CD4-positive, alpha-beta T cell treated with Interleukin-2 at 100 ng/mL for 4 hours (primary cell): ENCODE measurements around the gene PKD2L1.
"Not testable (repeated sequence)": the region's sequence is repeated elsewhere in the genome, so short reads cannot be mapped to it uniquely, and the experiment has no call there.

ENCODE experiments used
- DNase-seq: peaks from one replicate; pipeline ENCODE4 v3.0.0-alpha.2; 2020; ENCODE audit warnings: low spot score

The PKD2L1 gene

GRCh38 chr10:100330079-100330478 is at the start of gene PKD2L1:
Gene PKD2L1, minus strand, starts transcription at chr10:100330228. Its CDS starts 125 bp downstream, at chr10:100330103.
- no peak for DNase-seq

GRCh38 chr10:100377830-100378229 is 47.8 kb upstream of the PKD2L1 start:
- no peak for DNase-seq

GRCh38 chr10:100376656-100377055 is 46.6 kb upstream of the PKD2L1 start:
- DNase-seq, result not testable (repeated sequence)

- DNase-seq, result not testable (repeated sequence)
Observed at GRCh38 chr10:100374677-100375353, 44.8 kb upstream of the PKD2L1 start.

- DNase-seq, result no peak
Observed at GRCh38 chr10:100374200-100374655, 44.2 kb upstream of the PKD2L1 start.

- peak; percentile 84 for DNase-seq
Observed at GRCh38 chr10:100373298-100374199, 43.5 kb upstream of the PKD2L1 start.

GRCh38 chr10:100372415-100373297 is 42.6 kb upstream of the PKD2L1 start:
- no peak for DNase-seq

GRCh38 chr10:100371482-100372027 is 41.5 kb upstream of the PKD2L1 start:
- no peak for DNase-seq

- DNase-seq, result peak; percentile 62
Observed at GRCh38 chr10:100370714-100371481, 40.9 kb upstream of the PKD2L1 start.

- DNase-seq, result no peak
Observed at GRCh38 chr10:100368721-100369120, 38.7 kb upstream of the PKD2L1 start.

- no peak for DNase-seq
Observed at GRCh38 chr10:100364735-100365391, 34.8 kb upstream of the PKD2L1 start.

- no peak for DNase-seq
Observed at GRCh38 chr10:100364175-100364574, 34.1 kb upstream of the PKD2L1 start.

- DNase-seq, result no peak
Observed at GRCh38 chr10:100362570-100363496, 32.8 kb upstream of the PKD2L1 start.

- no peak for DNase-seq
Observed at GRCh38 chr10:100360234-100360633, 30.2 kb upstream of the PKD2L1 start.

GRCh38 chr10:100359529-100360150 is 29.6 kb upstream of the PKD2L1 start:
- DNase-seq, result no peak

GRCh38 chr10:100359030-100359432 is 29.0 kb upstream of the PKD2L1 start:
- DNase-seq, result no peak

- no peak for DNase-seq
Observed at GRCh38 chr10:100357059-100357858, 27.2 kb upstream of the PKD2L1 start.
